ENCODE measurements around the gene GBX2. TPM values are rescaled to one million over a fixed set of nuclear protein-coding genes. Genes with fewer than 3 reads are reported as not detected.

GBX2 gene
- total RNA-seq, 1 experiment from 2014 or later, result 10.2 TPM

GRCh38 chr2:236211296-236211695, 43.1 kb upstream of the GBX2 start:
- H3K36me3 ChIP-seq (ENCODE audit: control insufficient read depth, insufficient read depth, low read length), result no peaks in the 10 kb centered on the region
- no TSS peak for BruUV-seq (replicated peaks)
- no peaks in the 10 kb centered on the region for H3K9me3 ChIP-seq (ENCODE audit: control insufficient read depth, insufficient read depth, low read depth, low read length)
- no peaks in the 10 kb centered on the region for H3K4me1 ChIP-seq (ENCODE audit: control insufficient read depth, insufficient read depth, low read length)
- no peak for DNase-seq (ENCODE audit: low read depth, low spot score)
- intact Hi-C loops (cut with micrococcal nuclease; ENCODE audit: unreplicated experiment) (no loop called here), in situ Hi-C loops (cut with HindIII; ENCODE audit: low pct_unique_long_range_greater_than_20kb, low sequenced_read_pairs) (no loop called here)
- no peak for ATAC-seq
- CTCF ChIA-PET, result no interaction called here
- TF ChIP-seq REST (IDR thresholded peaks at IDR 0.05; ENCODE audit: insufficient read depth in 1 of 2, low read depth in 2 of 2, low read length in 1 of 2), result no peak
- TF ChIP-seq SIN3A (IDR thresholded peaks at IDR 0.05; ENCODE audit: borderline replicate concordance, insufficient read depth, low read depth, low read length), result no peak
- TF ChIP-seq TCF7L2 (IDR thresholded peaks at IDR 0.05; ENCODE audit: low read depth, low read length), result no peak
- no peak for TF ChIP-seq CTCF (IDR thresholded peaks at IDR 0.05)
- no peak for TF ChIP-seq POLR2AphosphoS5 (IDR thresholded peaks at IDR 0.05; ENCODE audit: low read depth, low read length)
- no peak overlapping the region for H3K4me3 ChIP-seq (ENCODE audit: low read depth in 2 of 2, low read length in 2 of 2)
- POLR2A ChIA-PET, result no interaction called here
- no peaks in the 10 kb centered on the region for H3K27me3 ChIP-seq (ENCODE audit: control insufficient read depth, insufficient read depth, low read length)
- no peak overlapping the region for H3K27ac ChIP-seq (ENCODE audit: low read length)

GRCh38 chr2:236210536-236210935, 42.4 kb upstream of the GBX2 start:
- peaks cover 5% of the 10 kb centered on the region; the same call in 1 of the 2 replicates for H3K9me3 ChIP-seq (ENCODE audit: control insufficient read depth, insufficient read depth, low read depth, low read length)
- TF ChIP-seq POLR2AphosphoS5 (IDR thresholded peaks at IDR 0.05; ENCODE audit: low read depth, low read length) (no peak), REST (IDR thresholded peaks at IDR 0.05; ENCODE audit: insufficient read depth in 1 of 2, low read depth in 2 of 2, low read length in 1 of 2) (no peak), CTCF (IDR thresholded peaks at IDR 0.05) (no peak), TCF7L2 (IDR thresholded peaks at IDR 0.05; ENCODE audit: low read depth, low read length) (no peak), SIN3A (IDR thresholded peaks at IDR 0.05; ENCODE audit: borderline replicate concordance, insufficient read depth, low read depth, low read length) (no peak)
- ChIA-PET POLR2A (no interaction called here), CTCF (interaction anchor here (0.6 kb wide), 1 partner anchor 31 kb away, joined by 3 read pairs; no protein-coding TSS in a partner anchor)
- H3K4me3 ChIP-seq (ENCODE audit: low read depth in 2 of 2, low read length in 2 of 2), result no peak overlapping the region
- no peaks in the 10 kb centered on the region for H3K36me3 ChIP-seq (ENCODE audit: control insufficient read depth, insufficient read depth, low read length)
- H3K27ac ChIP-seq (ENCODE audit: low read length), result no peak overlapping the region
- DNase-seq (ENCODE audit: low read depth, low spot score) (no peak), ATAC-seq (no peak)
- in situ Hi-C loops (cut with HindIII; ENCODE audit: low pct_unique_long_range_greater_than_20kb, low sequenced_read_pairs) (no loop called here), intact Hi-C loops (cut with micrococcal nuclease; ENCODE audit: unreplicated experiment) (no loop called here)
- H3K4me1 ChIP-seq (ENCODE audit: control insufficient read depth, insufficient read depth, low read length), result no peaks in the 10 kb centered on the region
- BruUV-seq (replicated peaks), result no TSS peak
- no peaks in the 10 kb centered on the region for H3K27me3 ChIP-seq (ENCODE audit: control insufficient read depth, insufficient read depth, low read length)

Measured in Panc1 (cell line).